ENCODE measurements around the gene RASAL1.

GRCh38 chr12:113149361-113150150, 14.0 kb upstream of the RASAL1 start, which contains the start of gene CFAP73:
- TF ChIP-seq, protein P1, sequence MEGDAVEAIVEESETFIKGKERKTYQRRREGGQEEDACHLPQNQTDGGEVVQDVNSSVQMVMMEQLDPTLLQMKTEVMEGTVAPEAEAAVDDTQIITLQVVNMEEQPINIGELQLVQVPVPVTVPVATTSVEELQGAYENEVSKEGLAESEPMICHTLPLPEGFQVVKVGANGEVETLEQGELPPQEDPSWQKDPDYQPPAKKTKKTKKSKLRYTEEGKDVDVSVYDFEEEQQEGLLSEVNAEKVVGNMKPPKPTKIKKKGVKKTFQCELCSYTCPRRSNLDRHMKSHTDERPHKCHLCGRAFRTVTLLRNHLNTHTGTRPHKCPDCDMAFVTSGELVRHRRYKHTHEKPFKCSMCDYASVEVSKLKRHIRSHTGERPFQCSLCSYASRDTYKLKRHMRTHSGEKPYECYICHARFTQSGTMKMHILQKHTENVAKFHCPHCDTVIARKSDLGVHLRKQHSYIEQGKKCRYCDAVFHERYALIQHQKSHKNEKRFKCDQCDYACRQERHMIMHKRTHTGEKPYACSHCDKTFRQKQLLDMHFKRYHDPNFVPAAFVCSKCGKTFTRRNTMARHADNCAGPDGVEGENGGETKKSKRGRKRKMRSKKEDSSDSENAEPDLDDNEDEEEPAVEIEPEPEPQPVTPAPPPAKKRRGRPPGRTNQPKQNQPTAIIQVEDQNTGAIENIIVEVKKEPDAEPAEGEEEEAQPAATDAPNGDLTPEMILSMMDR (IDR thresholded peaks at IDR 0.05; ENCODE audit: low read depth, low read length), result no peak
- no peak for TF ChIP-seq EZH2phosphoT487 (IDR thresholded peaks at IDR 0.05; ENCODE audit: low read depth)
